IMR-90 (cell line): Measurements from ENCODE around the gene GJB5. TPM values are rescaled to one million over a fixed set of nuclear protein-coding genes. Genes with fewer than 3 reads are reported as not detected.
A peak's percentile ranks its signal among the peaks of the same experiment; 100 is the strongest.

ENCODE experiments used
- ATAC-seq: fragments of 200-7000 bp; cut with Tn5 transposase; 2 replicates; pipeline ENCODE4 v1.9.1; 2020; ENCODE audit warnings: low read depth, mild to moderate bottlenecking, moderate library complexity
- BruUV-seq: library from RNA; stranded (reverse); fragments of 400-500 nt; replicated peaks from 2 replicates; lab custom pipeline; 2021; lab: Mats Ljungman, UMichigan
- CTCF ChIA-PET: fragments of 300-600 bp; formaldehyde crosslinking; extraction: SDS; loops from one replicate; lab custom pipeline; 2021; ENCODE audit warnings: antibody characterized with exemption; lab: Yijun Ruan, JAX
- POLR2A ChIA-PET: fragments of 300-600 bp; sonication (Branson Sonifier 250); formaldehyde crosslinking; loops from one replicate; lab custom pipeline; 2022; ENCODE audit warnings: antibody characterized with exemption; ENCODE audit not compliant: unreplicated experiment; lab: Charles Lee
- DNase-seq: peaks from one replicate; pipeline ENCODE4 v3.0.0; 2013
- H2AFZ ChIP-seq: replicated peaks from 2 replicates; pipeline ENCODE3; 2013; ENCODE audit warnings: low read length, mild to moderate bottlenecking; ENCODE audit not compliant: poor library complexity
- H2AK5ac ChIP-seq: 2 replicates; pipeline ENCODE4 v1.6.1; 2013; ENCODE audit warnings: low read depth, low read length, inconsistent platforms
- H2AK9ac ChIP-seq: replicated peaks from 2 replicates; pipeline ENCODE3; 2013; ENCODE audit warnings: mild to moderate bottlenecking, low read depth, low read length, moderate library complexity; ENCODE audit not compliant: poor library complexity
- H2BK120ac ChIP-seq: 2 replicates; pipeline ENCODE4 v1.6.1; 2013; ENCODE audit warnings: low read depth, low read length, inconsistent platforms
- H2BK15ac ChIP-seq: 3 replicates; pipeline ENCODE4 v1.6.1; 2013; ENCODE audit warnings: low read depth, low read length, inconsistent platforms
- H2BK20ac ChIP-seq: 2 replicates; pipeline ENCODE4 v1.6.1; 2013; ENCODE audit warnings: low read depth, mild to moderate bottlenecking, inconsistent platforms, low read length, moderate library complexity
- H2BK5ac ChIP-seq: 2 replicates; pipeline ENCODE4 v1.6.1; 2013; ENCODE audit warnings: mild to moderate bottlenecking, low read depth, low read length, inconsistent platforms; ENCODE audit not compliant: poor library complexity, severe bottlenecking
- H3K14ac ChIP-seq: replicated peaks from 2 replicates; pipeline ENCODE4 v1.6.1; 2013; ENCODE audit warnings: low read depth, low read length, inconsistent platforms
- H3K18ac ChIP-seq: 2 replicates; pipeline ENCODE4 v1.6.1; 2013; ENCODE audit warnings: low read depth, low read length, control low read depth
- H3K23ac ChIP-seq: 2 replicates; pipeline ENCODE4 v1.6.1; 2013; ENCODE audit warnings: low read depth, low read length, inconsistent platforms
- H3K27ac ChIP-seq: 2 replicates; pipeline ENCODE4 v1.5.1; 2013; ENCODE audit warnings: mild to moderate bottlenecking, control low read depth, low read length; ENCODE audit not compliant: insufficient read depth
- H3K27me3 ChIP-seq: 2 replicates; pipeline ENCODE4 v1.6.1; 2013; ENCODE audit warnings: low read length; ENCODE audit not compliant: control insufficient read depth, insufficient read depth
- H3K36me3 ChIP-seq: 2 replicates; pipeline ENCODE4 v1.6.1; 2013; ENCODE audit warnings: low read length, mixed read lengths; ENCODE audit not compliant: control insufficient read depth, insufficient read depth
- H3K4ac ChIP-seq: 2 replicates; pipeline ENCODE4 v1.6.1; 2013; ENCODE audit warnings: low read depth, low read length, inconsistent platforms
- H3K4me1 ChIP-seq: 2 replicates; pipeline ENCODE4 v1.6.1; 2013; ENCODE audit warnings: low read length, mixed read lengths; ENCODE audit not compliant: control insufficient read depth, insufficient read depth
- H3K4me2 ChIP-seq: 2 replicates; pipeline ENCODE4 v1.6.1; 2013; ENCODE audit warnings: low read depth, mild to moderate bottlenecking, control low read depth, low read length, moderate library complexity
- H3K4me3 ChIP-seq: 2 replicates; pipeline ENCODE4 v1.5.1; 2013; ENCODE audit warnings: low read depth, mild to moderate bottlenecking, control low read depth, low read length, moderate library complexity; ENCODE audit not compliant: insufficient read depth
- H3K56ac ChIP-seq: 2 replicates; pipeline ENCODE4 v1.6.1; 2013; ENCODE audit warnings: low read length, inconsistent platforms; ENCODE audit not compliant: insufficient read depth; ENCODE audit errors: extremely low read depth
- H3K79me1 ChIP-seq, 2 experiments: 2 replicates each; pipeline ENCODE4 v1.6.1; 2013; ENCODE audit warnings: low read length in 2 of 2, inconsistent platforms in 1 of 2, low read depth in 1 of 2
- H3K9ac ChIP-seq: 2 replicates; pipeline ENCODE4 v1.6.1; 2013; ENCODE audit warnings: low read depth, low read length, control low read depth
- H3K9me1 ChIP-seq: 2 replicates; pipeline ENCODE4 v1.6.1; 2013; ENCODE audit warnings: low read length, inconsistent platforms; ENCODE audit not compliant: insufficient read depth
- H3K9me3 ChIP-seq: 2 replicates; pipeline ENCODE4 v1.6.1; 2013; ENCODE audit warnings: low read length; ENCODE audit not compliant: control insufficient read depth, insufficient read depth
- H4K20me1 ChIP-seq: 2 replicates; pipeline ENCODE4 v1.6.1; 2013; ENCODE audit warnings: low read length, inconsistent platforms; ENCODE audit not compliant: insufficient read depth
- H4K5ac ChIP-seq: 2 replicates; pipeline ENCODE4 v1.6.1; 2013; ENCODE audit warnings: mild to moderate bottlenecking, low read depth, low read length, control low read depth
- H4K8ac ChIP-seq, 2 experiments: 2 replicates each; pipeline ENCODE4 v1.6.1; 2013; ENCODE audit warnings: low read depth in 2 of 2, low read length in 2 of 2, control low read depth in 1 of 2, inconsistent platforms in 1 of 2
- H4K91ac ChIP-seq: 2 replicates; pipeline ENCODE4 v1.6.1; 2013; ENCODE audit warnings: low read depth, low read length, inconsistent platforms; ENCODE audit not compliant: insufficient read depth
- BHLHE40 ChIP-seq: fragments of 150-350 bp; IDR thresholded peaks from 2 replicates; pipeline ENCODE4 v1.6.1; 2016; ENCODE audit warnings: mild to moderate bottlenecking, low read depth, low read length
- CEBPB ChIP-seq: IDR thresholded peaks from 2 replicates; pipeline ENCODE4 v1.6.1; 2012; ENCODE audit warnings: low read depth, low read length, improper control_type of control experiment
- ELK1 ChIP-seq: fragments of 150-350 bp; IDR thresholded peaks from 2 replicates; pipeline ENCODE4 v1.6.1; 2016; ENCODE audit warnings: low read depth, mild to moderate bottlenecking, low read length, moderate library complexity, borderline replicate concordance
- FOS ChIP-seq: fragments of 150-350 bp; IDR thresholded peaks from 2 replicates; pipeline ENCODE4 v1.6.1; 2016; ENCODE audit warnings: low read depth, low read length
- MAFK ChIP-seq: IDR thresholded peaks from 2 replicates; pipeline ENCODE4 v1.6.1; 2012; ENCODE audit warnings: low read depth, low read length, improper control_type of control experiment
- MXI1 ChIP-seq: IDR thresholded peaks from 2 replicates; pipeline ENCODE4 v1.6.1; 2012; ENCODE audit warnings: low read depth, mild to moderate bottlenecking, low read length, moderate library complexity, borderline replicate concordance
- NFE2L2 ChIP-seq: fragments of 150-350 bp; IDR thresholded peaks from 2 replicates; pipeline ENCODE4 v1.6.1; 2016; ENCODE audit warnings: low read depth, mild to moderate bottlenecking, low read length
- RAD21 ChIP-seq: IDR thresholded peaks from 2 replicates; pipeline ENCODE4 v1.6.1; 2012; ENCODE audit warnings: low read length, improper control_type of control experiment
- RCOR1 ChIP-seq: IDR thresholded peaks from 2 replicates; pipeline ENCODE4 v1.6.1; 2012; ENCODE audit warnings: mild to moderate bottlenecking, low read length, improper control_type of control experiment; ENCODE audit not compliant: insufficient replicate concordance
- SMC3 ChIP-seq: fragments of 150-350 bp; IDR thresholded peaks from 2 replicates; pipeline ENCODE4 v1.6.1; 2016; ENCODE audit warnings: low read depth, mild to moderate bottlenecking, antibody characterized with exemption, low read length, moderate library complexity
- USF2 ChIP-seq: fragments of 150-350 bp; IDR thresholded peaks from 2 replicates; pipeline ENCODE4 v1.6.1; 2017; ENCODE audit warnings: mild to moderate bottlenecking, antibody characterized with exemption, low read length, low read depth
- WGBS, 2 experiments: methylation state at CpG; one replicate each; pipeline versions ENCODE4 v1.1.5 to v1.1.7; 2013; ENCODE audit warnings: missing lambda C conversion rate in 2 of 2; ENCODE audit not compliant: insufficient read length in 1 of 2; ENCODE audit errors: extremely low coverage in 2 of 2; 5-methylcytosine and 5-hydroxymethylcytosine counted together
- dilution Hi-C: fragments of 300-500 bp; cut with HindIII; formaldehyde crosslinking; loops from one replicate; pipeline ENCODE4 v1.14.3; 2018; ENCODE audit warnings: low sequenced_read_pairs; ENCODE audit not compliant: unreplicated experiment
- in situ Hi-C: fragments of 300-500 bp; cut with MboI; formaldehyde crosslinking; loops from 3 replicates; pipeline ENCODE4 v1.14.3; 2019; ENCODE audit warnings: low sequenced_read_pairs, inconsistent platforms, mixed read lengths
- intact Hi-C: fragments of 100-400 bp; cut with micrococcal nuclease; formaldehyde crosslinking; loops from 2 replicates; pipeline ENCODE4 v1.10.0; 2022
- polyA plus RNA-seq, 3 experiments: library from polyadenylated mRNA; depleted of rRNA; stranded (reverse); fragments of >200 nt; gene quantifications; 2 replicates each; pipeline ENCODE4 v1.2.3, GENCODE V29; 2012; ENCODE audit warnings: low replicate concordance in 1 of 3
- total RNA-seq: library from RNA; depleted of rRNA; stranded (reverse); fragments of >200 nt; gene quantifications from 2 replicates; pipeline ENCODE4 v1.2.3, GENCODE V29; 2012

GJB5 gene
- total and polyA plus RNA-seq, 2 of the 4 experiments (the other 2 are of a cell fraction) = 0.10 TPM; not detected in 1

- TF ChIP-seq CEBPB = no peak
These were observed 4.9 kb downstream of the GJB5 start, which contains the start of gene GJB4 (continued) for GRCh38 chr1:34759503-34760357.

- Histone ChIP-seq H2AFZ (peak overlapping the region; percentile 21), H2BK5ac (no peak overlapping the region), H2BK15ac (no peak overlapping the region), H2BK20ac (no peak overlapping the region), H4K8ac (no peak overlapping the region), H3K56ac (no peak overlapping the region), H2AK5ac (no peak overlapping the region), H3K27me3 (no peaks in the 10 kb centered on the region; the same call in none of the 2 replicates), H3K36me3 (no peaks in the 10 kb centered on the region), H3K18ac (no peak overlapping the region), H3K9me3 (no peaks in the 10 kb centered on the region), H3K4ac (no peak overlapping the region), H3K9me1 (no peaks in the 10 kb centered on the region), H3K23ac (no peak overlapping the region), H3K79me1 (no peaks in the 10 kb centered on the region), H4K91ac (no peak overlapping the region), H4K5ac (no peak overlapping the region), H3K4me3 (no peak overlapping the region), H2AK9ac (no peak overlapping the region), H4K20me1 (no peaks in the 10 kb centered on the region), H3K9ac (no peak overlapping the region), H3K4me2 (no peak overlapping the region), H3K14ac (no peak overlapping the region), H3K27ac (no peak overlapping the region), H2BK120ac (no peak overlapping the region), H3K4me1 (no peaks in the 10 kb centered on the region)
- BruUV-seq = no TSS peak
- POLR2A ChIA-PET = no interaction called here
- dilution Hi-C loops = no loop called here
- CTCF ChIA-PET = no interaction called here
- in situ Hi-C loops = no loop called here
- ATAC-seq = no peak
- intact Hi-C loops = no loop called here
- DNase-seq = no peak
- 81% methylated on average over 14 of the region's 33 CpGs; no CpG with 5 or more reads in 1 of the 2 experiments for WGBS, 2 experiments
- TF ChIP-seq BHLHE40 (no peak), SMC3 (no peak), MXI1 (no peak), USF2 (no peak), CEBPB (no peak), MAFK (no peak), NFE2L2 (no peak), FOS (no peak), RAD21 (no peak), ELK1 (no peak), RCOR1 (no peak)
These were observed 6.4 kb downstream of the GJB5 start for GRCh38 chr1:34761176-34761761.
